ENCODE results near the gene KCNMA1.

GRCh38 chr10:77297393-77297739 lies 340.2 kb downstream of the KCNMA1 start:
- no peak for TF ChIP-seq MXI1 (conservative IDR thresholded peaks at IDR 0.05; ENCODE audit: poor library complexity, severe bottlenecking)
- TF ChIP-seq CTCF (IDR thresholded peaks at IDR 0.05; ENCODE audit: poor library complexity, severe bottlenecking): no peak
- no peak for TF ChIP-seq TAF1 (IDR thresholded peaks at IDR 0.05; ENCODE audit: low read depth)
- no peak for TF ChIP-seq RAD21 (conservative IDR thresholded peaks at IDR 0.05)
- TF ChIP-seq POLR2AphosphoS5 (IDR thresholded peaks at IDR 0.05): no peak
- TF ChIP-seq EZH2 (IDR thresholded peaks at IDR 0.05; ENCODE audit: borderline replicate concordance, insufficient read depth, low read length, poor library complexity, severe bottlenecking): no peak
- TF ChIP-seq, protein P1, sequence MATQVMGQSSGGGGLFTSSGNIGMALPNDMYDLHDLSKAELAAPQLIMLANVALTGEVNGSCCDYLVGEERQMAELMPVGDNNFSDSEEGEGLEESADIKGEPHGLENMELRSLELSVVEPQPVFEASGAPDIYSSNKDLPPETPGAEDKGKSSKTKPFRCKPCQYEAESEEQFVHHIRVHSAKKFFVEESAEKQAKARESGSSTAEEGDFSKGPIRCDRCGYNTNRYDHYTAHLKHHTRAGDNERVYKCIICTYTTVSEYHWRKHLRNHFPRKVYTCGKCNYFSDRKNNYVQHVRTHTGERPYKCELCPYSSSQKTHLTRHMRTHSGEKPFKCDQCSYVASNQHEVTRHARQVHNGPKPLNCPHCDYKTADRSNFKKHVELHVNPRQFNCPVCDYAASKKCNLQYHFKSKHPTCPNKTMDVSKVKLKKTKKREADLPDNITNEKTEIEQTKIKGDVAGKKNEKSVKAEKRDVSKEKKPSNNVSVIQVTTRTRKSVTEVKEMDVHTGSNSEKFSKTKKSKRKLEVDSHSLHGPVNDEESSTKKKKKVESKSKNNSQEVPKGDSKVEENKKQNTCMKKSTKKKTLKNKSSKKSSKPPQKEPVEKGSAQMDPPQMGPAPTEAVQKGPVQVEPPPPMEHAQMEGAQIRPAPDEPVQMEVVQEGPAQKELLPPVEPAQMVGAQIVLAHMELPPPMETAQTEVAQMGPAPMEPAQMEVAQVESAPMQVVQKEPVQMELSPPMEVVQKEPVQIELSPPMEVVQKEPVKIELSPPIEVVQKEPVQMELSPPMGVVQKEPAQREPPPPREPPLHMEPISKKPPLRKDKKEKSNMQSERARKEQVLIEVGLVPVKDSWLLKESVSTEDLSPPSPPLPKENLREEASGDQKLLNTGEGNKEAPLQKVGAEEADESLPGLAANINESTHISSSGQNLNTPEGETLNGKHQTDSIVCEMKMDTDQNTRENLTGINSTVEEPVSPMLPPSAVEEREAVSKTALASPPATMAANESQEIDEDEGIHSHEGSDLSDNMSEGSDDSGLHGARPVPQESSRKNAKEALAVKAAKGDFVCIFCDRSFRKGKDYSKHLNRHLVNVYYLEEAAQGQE (IDR thresholded peaks at IDR 0.05; ENCODE audit: borderline replicate concordance): no peak
- TF ChIP-seq SMC3 (conservative IDR thresholded peaks at IDR 0.05; ENCODE audit: poor library complexity): no peak
- no peak for TF ChIP-seq EP300 (conservative IDR thresholded peaks at IDR 0.05; ENCODE audit: poor library complexity, severe bottlenecking)

Measured in neural cell (in vitro differentiated cells).